Neural progenitor cell (in vitro differentiated cells): ENCODE data around the gene CGAS.

Source experiments
- EZH2phosphoT487 ChIP-seq: fragments of 200-600 bp; sonication (generic); IDR thresholded peaks from 2 replicates; pipeline ENCODE4 v1.6.1; 2017; ENCODE audit warnings: antibody characterized with exemption
- TF ChIP-seq, protein P1 (sequence below): fragments of 200-600 bp; sonication (generic); IDR thresholded peaks from 2 replicates; pipeline ENCODE4 v1.5.1; 2017; ENCODE audit warnings: antibody characterized with exemption, mild to moderate bottlenecking

DNA sequence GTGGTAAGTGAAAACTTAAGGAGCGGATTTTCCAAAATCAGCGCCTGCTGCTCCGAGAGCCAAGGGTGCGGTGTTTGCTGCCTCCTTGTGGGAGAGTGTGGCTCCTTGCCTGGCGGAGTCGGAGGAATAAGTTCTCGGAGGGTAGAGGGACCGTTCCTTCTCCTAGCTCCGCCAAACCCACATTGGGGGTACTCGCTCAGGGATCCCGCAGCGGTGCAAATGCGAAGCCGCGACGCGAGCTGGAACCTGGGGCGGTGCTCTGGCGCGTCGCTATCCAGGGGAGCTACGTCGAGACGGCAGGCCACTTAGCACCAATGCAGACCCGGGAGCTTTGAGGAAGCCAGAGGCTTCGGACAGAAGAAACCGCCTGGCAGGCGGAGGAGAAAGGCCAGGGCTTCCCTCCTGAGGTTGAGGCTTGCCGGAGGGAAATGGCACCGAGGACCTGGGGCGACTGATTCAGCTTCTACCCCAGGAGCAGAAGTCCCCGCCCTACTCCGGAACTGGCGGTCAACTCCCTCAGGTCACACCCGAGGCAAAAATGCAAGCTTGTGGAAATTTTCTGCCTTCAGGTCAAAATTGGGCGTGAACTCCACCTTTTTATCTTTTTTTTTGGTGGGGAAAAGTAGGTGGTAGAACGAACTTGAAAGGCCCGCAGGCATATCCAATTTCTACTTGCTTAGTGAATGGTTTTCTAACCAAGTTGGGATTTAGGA lies 63.1 kb downstream of the CGAS start:
- TF ChIP-seq, protein P1, sequence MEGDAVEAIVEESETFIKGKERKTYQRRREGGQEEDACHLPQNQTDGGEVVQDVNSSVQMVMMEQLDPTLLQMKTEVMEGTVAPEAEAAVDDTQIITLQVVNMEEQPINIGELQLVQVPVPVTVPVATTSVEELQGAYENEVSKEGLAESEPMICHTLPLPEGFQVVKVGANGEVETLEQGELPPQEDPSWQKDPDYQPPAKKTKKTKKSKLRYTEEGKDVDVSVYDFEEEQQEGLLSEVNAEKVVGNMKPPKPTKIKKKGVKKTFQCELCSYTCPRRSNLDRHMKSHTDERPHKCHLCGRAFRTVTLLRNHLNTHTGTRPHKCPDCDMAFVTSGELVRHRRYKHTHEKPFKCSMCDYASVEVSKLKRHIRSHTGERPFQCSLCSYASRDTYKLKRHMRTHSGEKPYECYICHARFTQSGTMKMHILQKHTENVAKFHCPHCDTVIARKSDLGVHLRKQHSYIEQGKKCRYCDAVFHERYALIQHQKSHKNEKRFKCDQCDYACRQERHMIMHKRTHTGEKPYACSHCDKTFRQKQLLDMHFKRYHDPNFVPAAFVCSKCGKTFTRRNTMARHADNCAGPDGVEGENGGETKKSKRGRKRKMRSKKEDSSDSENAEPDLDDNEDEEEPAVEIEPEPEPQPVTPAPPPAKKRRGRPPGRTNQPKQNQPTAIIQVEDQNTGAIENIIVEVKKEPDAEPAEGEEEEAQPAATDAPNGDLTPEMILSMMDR, result peak; percentile 75
- no peak for TF ChIP-seq EZH2phosphoT487
